GM21447 (cell line): ENCODE results near the gene CD24.
A peak's percentile ranks its signal among the peaks of the same experiment; 100 is the strongest.
"Not testable (repeated sequence)": the region's sequence is repeated elsewhere in the genome, so short reads cannot be mapped to it uniquely, and the experiment has no call there.

ENCODE experiments used
- ATAC-seq: cut with Tn5 transposase; IDR thresholded peaks from one replicate; pipeline ENCODE4 v1.9.1; 2021; ENCODE audit not compliant: unreplicated experiment

CD24 gene

DNA sequence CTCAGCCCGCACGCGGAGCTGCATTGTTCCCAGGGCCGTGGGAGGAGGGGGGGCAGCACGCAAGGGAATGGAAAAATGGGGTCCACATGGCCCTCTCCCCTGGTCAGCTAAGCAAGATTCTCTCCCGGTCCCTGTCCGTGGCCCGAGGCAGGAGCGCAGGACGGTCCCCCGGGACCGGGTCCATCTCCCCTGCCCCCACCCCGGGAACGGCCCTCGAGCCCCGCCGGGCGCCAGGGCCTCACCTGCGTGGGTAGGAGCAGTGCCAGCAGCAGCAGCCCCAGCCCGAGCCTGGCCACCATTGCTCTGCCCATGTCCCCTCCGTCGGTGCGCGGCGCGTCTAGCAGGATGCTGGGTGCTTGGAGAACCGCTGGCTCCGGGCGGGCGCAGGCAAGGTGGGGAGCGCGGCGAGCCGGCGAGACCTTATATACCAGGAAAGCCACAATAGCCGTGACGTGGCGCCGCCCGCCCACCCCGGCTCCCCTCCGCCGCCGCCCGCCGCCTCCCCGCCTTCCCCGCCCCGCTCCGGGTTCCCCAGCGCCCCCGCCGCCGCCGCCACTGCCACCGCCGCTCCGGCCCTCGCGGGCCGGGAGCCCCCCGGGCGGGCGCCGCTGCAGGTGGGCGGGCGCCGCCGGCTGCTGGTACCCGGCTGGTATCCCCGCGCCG lies at the start of gene CD24:
TSS of gene CD24 (minus strand) at position 394 of the 663 bp plus-strand sequence. CDS start at position 311, 83 bp downstream.
- ATAC-seq, result no peak

DNA sequence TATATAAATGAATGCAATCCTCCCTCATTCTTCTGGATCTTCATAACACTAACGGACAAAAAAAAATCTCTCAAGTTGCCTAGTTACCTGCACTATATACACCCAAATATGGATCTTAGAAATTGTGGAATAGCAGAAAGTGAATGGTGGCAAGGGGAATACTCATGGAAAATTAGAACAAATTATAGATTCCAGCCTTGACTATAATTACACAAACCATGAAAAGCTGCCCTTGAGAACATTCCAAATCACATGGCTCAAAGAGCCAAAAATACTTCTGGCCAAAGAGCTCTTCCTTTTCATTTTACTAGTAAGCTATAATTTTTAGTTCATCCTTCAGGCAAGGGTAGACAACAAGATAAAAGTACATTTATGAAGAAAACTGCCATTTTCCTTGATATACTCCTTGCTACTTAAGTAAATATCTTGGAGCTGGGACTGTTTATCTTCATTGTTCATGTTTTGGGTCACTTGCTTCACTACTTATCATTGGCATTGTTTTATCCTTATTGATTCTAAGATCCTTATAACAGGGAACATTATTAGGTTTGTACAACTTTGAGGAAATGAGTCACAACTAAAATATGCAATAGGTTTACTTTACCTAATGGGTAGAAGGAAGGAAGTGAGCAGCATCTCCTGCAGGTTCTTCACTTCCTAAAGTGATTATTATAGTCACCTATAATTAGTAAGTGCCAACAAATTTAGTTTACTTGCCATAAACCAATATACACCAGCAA lies 47.1 kb upstream of the CD24 start:
- ATAC-seq, result no peak

DNA sequence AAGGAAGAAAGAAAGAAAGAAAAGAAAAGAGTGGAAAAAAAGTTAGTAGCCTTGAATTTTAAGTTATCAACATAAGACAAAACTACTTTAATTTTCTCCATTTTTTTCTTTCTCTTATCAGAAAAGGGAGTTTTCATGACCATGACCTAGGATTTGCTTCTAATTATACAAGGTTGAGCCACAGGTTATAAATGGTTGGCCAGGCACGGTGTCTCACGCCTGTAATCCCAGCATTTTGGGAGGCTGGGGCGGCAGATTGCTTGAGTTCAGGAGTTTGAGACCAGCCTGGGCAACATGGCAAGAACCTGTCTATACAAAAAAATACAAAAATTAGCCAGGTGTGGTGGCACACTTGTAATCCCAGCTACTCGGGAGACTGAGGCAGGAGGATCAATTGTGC lies 45.7 kb upstream of the CD24 start:
- ATAC-seq, result no peak

- ATAC-seq, result not testable (repeated sequence)
Observed at GRCh38 chr6:107019628-107020027, 45.1 kb upstream of the CD24 start.

- no peak for ATAC-seq
Observed at GRCh38 chr6:107019047-107019446, 44.5 kb upstream of the CD24 start.

- ATAC-seq, result no peak
Observed at GRCh38 chr6:107009499-107009898, 35.0 kb upstream of the CD24 start.

- no peak for ATAC-seq
Observed at GRCh38 chr6:106997392-106998158, 23.0 kb upstream of the CD24 start.

GRCh38 chr6:106995640-106996039 lies 21.1 kb upstream of the CD24 start:
- ATAC-seq, result no peak

- ATAC-seq, result not testable (repeated sequence)
Observed at GRCh38 chr6:106989737-106990136, 15.2 kb upstream of the CD24 start.

DNA sequence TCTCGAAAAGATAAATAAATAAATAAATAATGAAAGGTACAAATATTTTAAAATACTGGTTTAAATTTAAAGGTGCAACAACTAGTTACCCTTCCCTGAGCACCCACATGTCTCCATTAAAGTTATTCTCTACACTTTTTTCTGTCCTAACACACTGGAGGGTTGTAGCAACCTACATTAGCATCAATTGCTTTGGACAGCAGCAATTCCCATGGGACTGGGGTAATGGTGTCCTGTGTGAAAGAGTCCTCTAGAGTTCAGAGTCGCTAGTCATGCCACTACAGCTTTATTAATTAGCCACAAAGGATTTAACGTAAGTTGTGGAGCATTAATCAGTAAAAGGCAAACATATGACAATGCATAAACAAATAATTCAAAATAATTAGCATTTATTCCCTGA lies 14.1 kb upstream of the CD24 start:
- no peak for ATAC-seq

- ATAC-seq, result no peak
Observed at GRCh38 chr6:106981926-106982325, 7.4 kb upstream of the CD24 start.

DNA sequence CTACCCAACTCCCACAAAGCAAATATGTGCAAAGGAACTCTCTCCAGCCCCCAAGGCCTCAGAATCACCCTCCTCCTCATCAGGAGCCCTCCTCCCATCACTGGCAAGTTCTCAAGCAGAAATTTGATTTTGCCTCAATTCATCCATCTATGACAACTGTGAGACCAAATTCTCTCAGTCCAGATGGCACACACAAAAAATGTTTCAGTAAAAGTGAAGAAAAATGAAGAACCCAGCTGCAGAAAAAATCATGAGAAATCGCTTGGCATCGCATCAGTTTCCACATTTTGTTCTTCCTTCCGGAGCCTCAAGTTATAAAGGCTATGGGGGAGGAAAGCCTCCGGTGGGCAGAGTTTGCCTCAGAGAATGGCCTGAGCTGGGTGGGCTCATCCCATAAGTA lies 6.4 kb upstream of the CD24 start:
- ATAC-seq, result no peak

DNA sequence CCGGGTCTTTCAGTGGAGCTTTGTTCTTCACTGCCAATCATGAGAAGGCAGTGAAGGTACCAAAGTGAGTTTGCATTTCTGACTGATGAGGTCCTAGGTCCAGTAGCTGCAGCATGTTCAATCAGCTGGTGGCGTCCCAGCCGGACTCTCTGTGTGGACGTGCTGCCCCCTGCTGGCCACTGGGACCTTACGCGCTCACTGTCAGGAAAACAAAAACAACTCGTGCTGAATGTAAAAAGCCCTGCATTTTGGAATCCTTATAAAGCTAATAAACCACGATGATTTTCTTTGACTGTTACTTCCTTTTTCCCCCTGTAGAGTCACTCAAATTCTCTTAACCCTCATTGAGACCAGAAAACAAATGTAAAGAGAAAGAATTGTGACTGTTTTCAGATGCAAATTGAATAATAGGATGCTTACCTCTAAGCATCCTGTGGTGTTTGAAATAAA lies 4.9 kb upstream of the CD24 start:
- no peak for ATAC-seq

DNA sequence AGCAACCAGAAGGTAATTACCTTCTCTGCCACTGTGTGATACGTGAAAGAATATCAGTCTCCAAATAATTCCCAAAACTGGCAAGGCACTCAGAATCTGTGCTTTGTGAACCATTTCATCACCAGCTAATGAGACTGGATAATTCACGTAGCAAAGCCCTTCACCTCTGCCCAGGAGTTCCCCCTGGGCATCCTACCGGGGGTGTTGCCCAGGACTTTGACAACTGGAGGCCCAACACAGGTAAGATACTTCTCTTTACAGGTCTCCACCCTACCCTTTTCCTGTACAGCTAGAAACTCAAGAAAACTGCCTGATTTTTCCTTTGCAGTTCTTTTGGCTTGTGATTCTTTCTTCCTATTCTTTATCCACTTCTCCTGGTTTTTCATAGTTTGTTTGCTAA lies 2.7 kb upstream of the CD24 start:
- no peak for ATAC-seq

DNA sequence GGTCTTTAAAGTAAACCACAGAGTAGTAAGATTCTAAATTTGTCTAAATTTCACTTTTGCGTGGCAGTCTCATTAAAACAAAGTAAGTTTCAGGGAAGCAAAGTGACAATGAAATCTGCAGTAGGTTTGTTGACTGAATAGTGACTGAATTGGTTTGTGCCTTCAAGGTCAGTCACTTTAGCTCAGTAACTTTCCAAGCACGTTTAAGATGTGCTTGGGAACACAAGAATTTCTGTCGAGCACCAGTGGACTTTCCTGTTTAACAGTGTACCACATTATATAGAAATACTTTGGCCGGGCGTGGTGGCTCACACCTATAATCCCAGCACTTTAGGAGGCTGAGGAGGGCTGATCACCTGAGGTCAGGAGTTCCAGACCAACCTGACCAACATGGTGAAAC lies 1.7 kb upstream of the CD24 start:
- no peak for ATAC-seq

- ATAC-seq, result no peak
Observed at GRCh38 chr6:106975738-106976064, 1.2 kb upstream of the CD24 start.

DNA sequence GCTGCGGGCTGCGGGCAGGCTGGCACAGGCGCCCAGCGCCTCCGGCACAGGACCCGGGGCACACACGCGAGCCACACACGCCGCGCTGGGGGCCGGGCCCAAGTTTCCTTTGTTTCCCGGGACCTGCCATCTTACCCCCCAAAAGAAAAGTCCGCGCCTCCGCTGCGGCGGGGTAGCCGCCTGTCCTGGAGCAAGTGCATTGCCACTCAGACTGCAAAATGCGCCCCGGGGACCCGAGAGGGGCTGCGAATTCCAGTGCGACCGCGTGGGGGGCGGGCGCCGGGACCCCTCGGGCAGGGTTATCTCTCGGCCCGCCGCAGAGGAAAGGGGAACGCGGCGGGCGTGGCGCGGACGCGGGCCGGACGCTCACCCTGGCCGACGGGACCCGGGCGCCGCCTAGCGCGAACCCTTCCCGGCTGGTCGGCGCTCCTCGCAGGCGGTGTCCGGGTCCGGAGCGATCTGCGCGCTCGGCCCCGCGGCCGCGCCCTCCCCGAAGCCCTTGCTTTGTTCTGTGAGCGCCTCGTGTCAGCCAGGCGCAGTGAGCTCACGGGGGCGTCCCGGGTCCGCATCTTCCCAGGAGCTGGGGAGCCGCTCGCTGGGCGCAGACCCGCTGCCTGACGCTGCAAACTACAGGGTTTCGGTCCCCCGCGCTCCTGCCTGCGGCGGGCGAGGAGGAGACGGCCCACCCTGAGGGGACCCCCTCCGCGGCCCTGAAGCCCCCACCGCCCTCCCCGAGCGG lies 639 bp upstream of the CD24 start:
- peak; percentile 53 for ATAC-seq

DNA sequence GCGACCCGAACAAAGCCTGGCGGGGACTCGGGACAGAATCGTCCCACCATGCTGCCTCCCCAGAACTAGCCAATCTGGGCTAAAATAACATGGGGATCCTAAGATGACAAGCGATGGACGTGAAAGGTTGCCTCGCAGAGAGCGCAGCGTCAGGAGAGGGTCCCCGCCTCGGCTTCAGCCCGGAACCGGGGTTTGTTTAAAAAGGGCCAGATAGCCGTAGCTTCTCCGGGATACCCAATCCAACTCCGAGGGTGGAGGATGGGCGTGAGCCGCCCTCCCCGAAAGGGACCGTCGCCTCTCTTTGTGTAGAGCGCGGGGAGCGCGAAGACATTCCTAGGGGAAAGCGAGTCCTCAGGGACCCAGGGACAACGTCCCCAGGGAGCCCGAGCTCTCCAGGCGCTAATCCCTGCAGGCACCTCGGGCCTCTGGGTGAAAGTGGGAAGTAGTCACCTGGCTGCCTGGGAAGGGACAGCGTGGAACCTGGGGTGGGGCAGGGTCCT lies 643 bp downstream of the CD24 start:
- no peak for ATAC-seq

DNA sequence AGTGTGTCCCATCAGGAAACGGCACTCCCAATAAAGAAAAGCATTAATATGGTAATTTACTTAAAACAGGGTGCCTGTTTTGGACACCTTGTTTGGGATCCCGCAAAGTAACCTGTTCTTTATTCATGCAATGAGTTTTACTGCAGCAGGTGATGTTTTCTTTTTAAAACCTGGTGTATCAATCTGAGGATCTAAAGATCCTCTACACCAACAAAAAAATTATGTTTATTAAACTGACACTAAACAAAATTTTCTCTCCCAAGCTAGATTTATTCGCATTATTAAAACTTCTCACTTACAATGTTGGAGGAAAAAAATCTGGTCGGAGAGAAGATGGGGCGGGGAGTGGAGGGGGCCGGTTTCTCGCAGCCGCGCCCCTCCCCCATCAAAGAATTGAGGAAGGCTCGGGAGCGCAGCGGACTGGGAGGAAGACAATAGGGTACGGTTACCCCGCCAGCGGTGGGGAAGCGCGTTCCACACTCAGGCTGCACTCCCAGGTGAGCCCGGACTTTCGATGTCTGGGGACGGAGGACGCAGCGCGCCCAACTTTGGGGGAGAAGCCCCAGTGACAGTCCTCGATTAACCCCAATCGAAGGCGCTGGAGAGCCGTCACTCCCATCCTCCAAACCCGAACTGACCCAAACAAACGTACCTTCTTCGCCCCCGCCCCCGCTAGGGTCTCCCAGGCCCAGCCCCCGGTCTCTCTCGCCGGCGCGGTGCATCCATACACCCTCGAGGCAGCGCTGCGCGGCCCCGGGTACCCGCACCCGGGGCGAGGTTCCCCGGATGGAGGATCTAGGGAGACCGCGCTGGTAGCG lies 1.3 kb downstream of the CD24 start:
- ATAC-seq, result no peak

DNA sequence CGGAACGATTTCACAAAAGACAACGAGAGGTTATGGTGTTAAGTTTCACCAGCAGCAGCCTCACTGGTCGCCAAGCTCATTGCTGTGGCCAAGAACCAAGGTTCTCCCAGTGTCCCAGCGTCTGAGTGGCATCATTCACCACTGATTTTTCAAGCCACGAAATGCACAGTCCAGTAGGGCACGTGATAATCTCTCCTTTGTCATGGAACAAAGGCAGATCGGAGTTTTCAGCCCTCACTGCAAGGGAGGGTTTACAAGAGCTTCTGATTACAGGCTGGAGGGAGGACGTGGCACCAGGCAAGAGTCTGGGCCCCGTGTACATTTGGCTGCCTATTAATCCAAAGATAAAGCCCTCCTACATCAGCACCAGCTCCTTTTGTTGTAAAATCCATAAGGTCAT lies 2.0 kb downstream of the CD24 start:
- ATAC-seq, result no peak
